DMS53 treated with DMSO at 0.1 percent for 48 hours (cell line): Measurements from ENCODE around the gene RNPS1.
"Not testable (repeated sequence)": the region's sequence is repeated elsewhere in the genome, so short reads cannot be mapped to it uniquely, and the experiment has no call there.

Experiments used
- DNase-seq: peaks from one replicate; lab custom pipeline; 2025; ENCODE audit not compliant: unreplicated experiment; lab: John Stamatoyannopoulos, UW

Gene RNPS1

DNA sequence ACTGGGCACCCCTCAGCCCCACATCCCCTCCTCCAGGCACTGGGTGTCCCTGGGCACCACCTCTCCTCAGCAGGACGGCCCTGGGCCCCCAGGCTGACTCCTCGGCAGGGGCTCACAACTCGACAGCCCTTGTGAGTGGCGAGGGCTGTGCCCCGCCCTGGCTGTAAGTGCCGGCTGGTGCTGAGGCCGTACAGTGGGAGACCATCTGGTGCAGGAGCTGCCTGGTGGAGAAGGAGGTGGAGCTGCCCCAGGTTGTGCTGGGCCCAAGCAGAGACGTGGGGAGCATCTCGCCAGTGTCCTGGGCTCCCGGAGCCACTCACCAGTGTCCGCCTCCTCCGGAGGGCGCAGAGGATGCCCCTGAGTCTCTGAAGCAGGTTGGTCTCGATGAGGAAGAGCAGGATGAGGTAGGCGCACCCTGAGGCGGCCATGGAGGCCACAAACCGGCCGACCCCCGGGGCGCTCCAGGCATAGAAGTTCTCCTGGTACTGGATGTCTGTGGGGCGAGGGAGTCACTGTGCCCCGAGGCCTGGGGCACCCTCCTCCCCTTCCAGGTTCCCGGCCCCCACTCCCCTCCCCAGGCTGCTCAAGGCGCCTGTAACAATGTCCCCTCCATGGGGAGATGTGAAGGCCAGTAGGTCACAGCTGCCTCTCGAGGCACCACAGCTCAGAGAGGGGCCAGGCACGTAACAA lies 15.1 kb upstream of the RNPS1 start:
- no peak for DNase-seq

DNA sequence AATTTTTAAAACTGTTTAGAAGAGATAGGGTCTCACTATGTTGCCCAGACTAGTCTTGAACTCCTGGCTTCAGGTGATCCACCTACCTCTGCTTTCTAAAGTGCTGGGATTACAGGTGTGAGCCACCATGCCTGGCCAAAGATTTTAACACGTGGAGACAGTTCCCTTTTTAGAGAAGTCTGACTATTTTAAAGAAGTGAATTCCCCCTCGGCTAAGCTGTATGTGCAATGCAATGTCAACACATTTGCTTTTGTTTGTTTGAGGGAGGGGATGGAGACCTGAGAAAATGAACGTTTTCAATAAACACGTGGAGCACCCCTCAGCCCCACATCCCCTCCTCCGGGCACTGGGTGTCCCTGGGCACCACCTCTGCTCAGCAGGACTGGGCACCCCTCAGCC lies 14.3 kb upstream of the RNPS1 start:
- no peak for DNase-seq

GRCh38 chr16:2280981-2281542 lies 13.1 kb upstream of the RNPS1 start:
- no peak for DNase-seq

DNA sequence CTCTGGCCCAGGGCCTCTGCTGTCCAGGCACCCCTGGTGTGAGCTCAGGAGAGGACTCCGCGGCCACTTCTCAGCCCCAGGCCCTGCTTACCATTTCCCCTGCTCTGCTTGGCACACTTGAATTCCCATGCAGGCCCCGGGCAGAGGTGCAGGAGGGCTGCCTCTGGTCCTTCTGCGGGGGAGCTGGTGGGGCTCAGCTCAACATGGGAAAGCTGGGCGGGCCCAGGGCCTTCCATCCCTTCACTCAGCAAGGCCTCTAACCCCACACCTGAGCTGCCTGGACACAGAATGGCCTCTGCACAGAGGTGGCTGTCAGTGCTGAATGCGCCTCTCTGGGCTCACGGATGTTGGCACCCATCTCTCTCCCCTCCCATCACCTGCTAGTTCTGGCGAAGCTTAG lies 12.5 kb upstream of the RNPS1 start:
- no peak for DNase-seq

- no peak for DNase-seq
Observed at GRCh38 chr16:2278956-2279800, 11.3 kb upstream of the RNPS1 start.

DNA sequence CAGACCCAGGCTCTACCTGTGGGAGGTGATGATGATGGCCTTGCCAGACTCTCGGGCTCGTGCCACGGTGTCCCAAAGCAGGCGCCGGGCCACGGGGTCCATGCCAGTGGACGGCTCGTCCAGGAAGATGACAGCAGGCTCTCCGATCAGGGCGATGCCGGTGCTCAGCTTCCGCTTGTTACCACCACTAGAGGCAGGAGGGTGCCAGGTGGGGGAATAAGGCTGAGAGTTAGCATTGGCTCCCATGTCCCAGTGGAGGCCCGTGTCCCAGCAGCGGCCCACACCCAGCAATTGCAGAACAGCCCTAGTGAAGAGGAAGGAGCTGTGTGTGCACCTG lies 10.3 kb upstream of the RNPS1 start:
- no peak for DNase-seq

DNA sequence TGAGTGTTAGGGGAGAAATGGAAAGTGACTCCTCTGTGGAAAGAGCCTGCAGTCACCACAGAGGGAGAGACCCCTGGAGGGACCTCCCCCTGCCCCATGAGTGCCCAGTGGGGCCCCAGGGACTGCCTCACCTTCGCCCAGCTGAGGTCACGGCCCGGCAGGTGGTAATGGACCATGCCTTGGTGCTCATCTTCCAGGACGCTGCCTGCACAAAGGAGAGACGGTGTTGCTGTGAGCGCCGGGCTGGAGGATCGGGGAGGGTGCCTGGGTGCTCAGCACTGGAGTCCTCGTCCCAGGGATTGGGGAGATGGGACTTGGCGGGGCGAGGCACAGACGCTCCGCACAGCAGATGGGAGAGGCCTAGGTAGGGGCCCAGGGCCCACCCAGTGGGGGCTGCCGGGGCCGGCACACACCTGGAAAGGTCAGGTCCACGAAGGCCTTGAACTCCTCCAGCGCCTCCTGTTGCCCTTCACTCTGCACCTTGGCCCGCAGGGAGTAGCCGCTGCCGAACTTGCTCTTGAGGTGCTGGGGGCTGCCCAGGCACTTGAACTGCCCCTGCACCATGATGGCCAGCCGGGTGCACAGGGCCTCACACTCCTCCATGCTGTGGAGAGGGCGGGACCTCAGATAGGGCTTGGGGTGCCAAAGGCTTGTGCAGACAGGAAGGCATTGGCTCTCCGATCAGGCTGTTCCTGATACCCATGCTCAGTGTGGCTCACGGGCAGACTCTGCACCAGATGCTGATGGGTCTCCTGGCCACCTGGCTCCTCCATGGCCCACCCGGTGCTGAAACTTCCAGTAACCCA lies 9.7 kb upstream of the RNPS1 start:
- DNase-seq: no peak

DNA sequence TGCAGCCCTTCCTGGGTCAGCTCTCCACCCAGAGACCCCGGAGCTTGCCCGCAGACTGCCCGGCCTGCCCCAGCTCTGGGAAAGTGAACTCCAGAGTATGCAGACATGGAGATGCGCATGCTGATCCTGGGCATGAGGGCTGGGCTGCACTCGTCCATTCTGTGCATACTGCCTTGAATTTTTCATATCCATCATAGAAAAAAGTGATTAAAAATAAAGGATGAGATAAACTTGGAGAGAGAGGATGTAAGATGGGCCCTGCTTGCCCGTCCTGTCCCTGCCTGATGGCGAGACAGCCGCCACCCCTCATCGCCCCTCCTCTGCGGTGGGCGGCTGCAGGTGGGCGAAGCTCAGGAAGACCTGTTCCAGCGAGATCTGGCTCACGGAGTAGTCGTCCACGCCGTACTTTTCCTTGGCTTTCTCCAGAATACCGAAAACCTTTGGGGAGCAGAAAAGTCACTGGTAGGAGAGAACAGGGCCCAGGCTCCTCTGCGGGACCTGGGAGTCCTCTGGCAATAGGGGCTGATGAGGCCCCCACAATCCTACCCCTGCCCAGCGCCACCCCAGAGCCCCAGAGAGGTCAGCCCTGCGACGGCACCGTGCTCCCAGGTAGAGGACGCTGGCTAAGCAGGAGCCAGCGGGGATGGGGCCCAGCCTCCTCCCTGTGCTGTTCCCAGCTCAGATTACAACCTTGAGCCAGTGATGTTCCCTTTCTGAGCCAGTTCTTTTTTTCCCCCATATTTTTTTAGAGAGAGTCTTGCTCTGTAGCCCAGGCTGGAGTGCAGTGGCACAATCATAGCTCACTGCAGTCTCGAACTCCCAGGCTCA lies 8.7 kb upstream of the RNPS1 start:
- DNase-seq: no peak

- no peak for DNase-seq
Observed at GRCh38 chr16:2275476-2276367, 7.8 kb upstream of the RNPS1 start.

GRCh38 chr16:2273931-2274330 lies 6.0 kb upstream of the RNPS1 start:
- DNase-seq: no peak

- no peak for DNase-seq
Observed at GRCh38 chr16:2273484-2273883, 5.6 kb upstream of the RNPS1 start.

GRCh38 chr16:2271848-2272461 lies 4.0 kb upstream of the RNPS1 start:
- no peak for DNase-seq

GRCh38 chr16:2270588-2271470 lies 2.9 kb upstream of the RNPS1 start:
- no peak for DNase-seq

GRCh38 chr16:2270070-2270462 lies 2.1 kb upstream of the RNPS1 start:
- DNase-seq: no peak

DNA sequence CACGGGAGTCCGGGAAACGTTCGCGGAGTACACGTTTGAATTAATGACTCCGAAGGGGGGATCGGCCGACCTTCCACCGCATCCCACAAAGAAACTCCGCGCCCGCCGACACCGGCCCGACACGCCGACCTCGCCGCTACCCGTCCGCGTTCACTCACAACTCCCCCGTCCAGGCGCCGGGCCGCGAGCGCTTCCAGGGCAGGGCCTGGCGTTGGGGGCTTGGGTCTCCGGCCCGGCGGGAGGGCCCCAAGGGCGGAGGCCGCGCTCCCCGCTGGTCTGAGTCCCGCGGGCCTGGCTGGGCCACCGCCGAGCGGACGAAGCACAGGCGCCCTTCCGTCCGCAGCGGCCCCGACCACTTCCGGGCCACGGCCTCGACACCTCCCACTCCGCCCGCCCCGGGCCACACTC lies 417 bp downstream of the RNPS1 start:
- DNase-seq: not testable (repeated sequence)

DNA sequence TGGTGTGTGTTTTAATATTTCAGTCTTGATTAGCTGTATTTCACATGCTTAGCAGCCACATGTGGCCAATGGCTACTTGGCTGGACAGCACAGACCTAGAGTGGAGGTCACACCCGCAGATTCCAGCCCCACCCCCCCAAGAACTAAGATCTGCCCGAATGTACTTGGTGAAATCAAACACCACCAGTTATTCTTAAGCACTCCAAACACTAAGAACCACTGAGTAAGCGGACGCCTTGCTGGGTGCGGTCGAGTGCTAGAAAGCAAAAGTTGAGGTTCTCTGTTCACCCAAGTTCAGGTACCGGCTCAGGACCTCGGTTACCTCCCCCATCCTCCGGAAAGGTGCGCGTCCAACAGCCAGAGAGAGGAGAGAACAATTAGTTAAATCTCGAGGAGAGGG lies 1.0 kb downstream of the RNPS1 start:
- DNase-seq: not testable (repeated sequence)

GRCh38 chr16:2263026-2263425 lies 4.9 kb downstream of the RNPS1 start:
- DNase-seq: not testable (repeated sequence)

DNA sequence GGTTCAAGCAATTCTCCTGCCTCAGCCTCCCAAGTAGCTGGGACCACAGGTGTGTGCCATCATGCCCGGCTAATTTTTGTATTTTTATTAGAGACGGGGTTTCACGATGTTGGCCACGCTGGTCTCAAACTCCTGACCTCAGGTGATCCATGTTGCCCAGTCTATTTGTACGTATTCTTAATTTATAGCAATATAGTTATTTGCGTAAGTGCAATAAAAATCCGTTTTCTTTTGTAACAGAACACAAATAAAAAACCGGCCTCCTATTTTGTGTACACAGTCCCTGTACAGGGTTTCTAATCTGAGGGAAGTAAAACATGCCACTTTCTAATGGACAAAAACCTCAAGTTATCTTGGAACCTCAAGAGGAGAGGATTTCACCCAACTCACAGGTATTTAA lies 7.7 kb downstream of the RNPS1 start:
- no peak for DNase-seq
